ENCODE results near the gene KRTAP12-3.
"Not testable (repeated sequence)": the region's sequence is repeated elsewhere in the genome, so short reads cannot be mapped to it uniquely, and the experiment has no call there.

- TF ChIP-seq CTCF (IDR thresholded peaks at IDR 0.05; ENCODE audit: insufficient read depth, low read length); GABPA (IDR thresholded peaks at IDR 0.05; ENCODE audit: low read depth); POLR2AphosphoS5 (IDR thresholded peaks at IDR 0.05; ENCODE audit: low read depth); REST (IDR thresholded peaks at IDR 0.05; ENCODE audit: insufficient replicate concordance, low read depth): not testable (repeated sequence)
Measured at GRCh38 chr21:44661567-44661966, 3.8 kb downstream of the KRTAP12-3 start.

All from HL-60 (cell line).